Stomach (tissue), 4 donors: ENCODE measurements around the gene SPRR2B.

ENCODE experiments used
- EP300 ChIP-seq: sonication (generic); formaldehyde crosslinking; IDR thresholded peaks from one replicate; pipeline ENCODE4 v1.6.1; 2017; ENCODE audit warnings: antibody characterized with exemption
- POLR2A ChIP-seq, 4 donors: fragments of 450-650 bp; IDR thresholded peaks; one replicate each; pipeline ENCODE4 v1.6.1; 2016; ENCODE audit warnings: antibody characterized with exemption in 4 of 4, control low read depth in 2 of 4, mild to moderate bottlenecking in 1 of 4, moderate library complexity in 1 of 4
- POLR2AphosphoS5 ChIP-seq, 3 donors: sonication (generic); formaldehyde crosslinking; IDR thresholded peaks; one replicate each; pipeline ENCODE4 v1.6.1; 2016; ENCODE audit warnings: antibody characterized with exemption in 3 of 3
- TF ChIP-seq, protein P1 (sequence below), 7 experiments: fragments of 450-650 bp in 4 of 7; fragments of 200-600 bp in 3 of 7; sonication (generic) in 3 of 7; IDR thresholded peaks; one replicate each; pipeline ENCODE4 v1.5.1; 2016 to 2019; ENCODE audit warnings: antibody characterized with exemption in 7 of 7, control low read depth in 2 of 7, mild to moderate bottlenecking in 1 of 7

DNA sequence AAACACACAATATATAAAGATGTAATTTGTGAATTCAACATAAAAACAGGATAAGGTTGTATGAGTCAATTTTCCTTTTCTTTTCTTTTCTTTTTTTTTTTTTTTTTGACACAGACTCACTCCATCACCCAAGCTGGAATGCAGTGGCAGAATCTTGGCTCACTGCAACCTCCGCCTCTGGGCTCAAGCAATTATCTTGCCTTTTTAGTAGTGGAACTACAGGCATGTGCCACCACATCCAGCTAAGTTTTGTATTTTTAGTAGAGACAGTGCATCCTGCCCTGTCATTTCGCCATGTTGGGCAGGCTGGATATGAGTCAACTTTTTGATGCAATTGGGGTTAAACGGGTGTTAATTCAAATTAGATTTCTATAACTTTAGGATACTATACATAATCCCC is 10.3 kb upstream of the SPRR2B start:
- TF ChIP-seq, protein P1, sequence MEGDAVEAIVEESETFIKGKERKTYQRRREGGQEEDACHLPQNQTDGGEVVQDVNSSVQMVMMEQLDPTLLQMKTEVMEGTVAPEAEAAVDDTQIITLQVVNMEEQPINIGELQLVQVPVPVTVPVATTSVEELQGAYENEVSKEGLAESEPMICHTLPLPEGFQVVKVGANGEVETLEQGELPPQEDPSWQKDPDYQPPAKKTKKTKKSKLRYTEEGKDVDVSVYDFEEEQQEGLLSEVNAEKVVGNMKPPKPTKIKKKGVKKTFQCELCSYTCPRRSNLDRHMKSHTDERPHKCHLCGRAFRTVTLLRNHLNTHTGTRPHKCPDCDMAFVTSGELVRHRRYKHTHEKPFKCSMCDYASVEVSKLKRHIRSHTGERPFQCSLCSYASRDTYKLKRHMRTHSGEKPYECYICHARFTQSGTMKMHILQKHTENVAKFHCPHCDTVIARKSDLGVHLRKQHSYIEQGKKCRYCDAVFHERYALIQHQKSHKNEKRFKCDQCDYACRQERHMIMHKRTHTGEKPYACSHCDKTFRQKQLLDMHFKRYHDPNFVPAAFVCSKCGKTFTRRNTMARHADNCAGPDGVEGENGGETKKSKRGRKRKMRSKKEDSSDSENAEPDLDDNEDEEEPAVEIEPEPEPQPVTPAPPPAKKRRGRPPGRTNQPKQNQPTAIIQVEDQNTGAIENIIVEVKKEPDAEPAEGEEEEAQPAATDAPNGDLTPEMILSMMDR (IDR thresholded peaks at IDR 0.05): no peak
- TF ChIP-seq POLR2A (IDR thresholded peaks at IDR 0.05) (no peak), POLR2AphosphoS5 (IDR thresholded peaks at IDR 0.05) (no peak), EP300 (no peak)
